Adrenal gland (tissue), 12 donors: ENCODE measurements around the gene DPEP2NB. TPM values are rescaled to one million over a fixed set of nuclear protein-coding genes. Genes with fewer than 3 reads are reported as not detected.
A peak's percentile ranks its signal among the peaks of the same experiment; 100 is the strongest.
"Not testable (repeated sequence)": the region's sequence is repeated elsewhere in the genome, so short reads cannot be mapped to it uniquely, and the experiment has no call there.

Experiments used
- DNase-seq, 7 donors: peaks; one replicate each; pipeline ENCODE4 v3.0.0-alpha.2; 2019 to 2020
- H3K27ac ChIP-seq, 5 donors: fragments of 200-600 bp; sonication (generic) in 4 of 5; 1 replicate in 3 of 5; 2 replicates in 2 of 5; pipeline versions ENCODE4 v1.5.1 to v1.8.0; 2016 to 2020; ENCODE audit warnings: mild to moderate bottlenecking in 1 of 5
- H3K27me3 ChIP-seq: fragments of 200-600 bp; 2 replicates; pipeline ENCODE4 v1.8.0; 2021
- H3K36me3 ChIP-seq, 2 donors: fragments of 200-600 bp; replicated peaks in 1 of 2; 1 replicate in 1 of 2; 2 replicates in 1 of 2; pipeline versions ENCODE4 v1.5.1 to v1.8.0; 2018 to 2022
- H3K4me1 ChIP-seq, 2 donors: fragments of 200-600 bp; replicated peaks in 1 of 2; 1 replicate in 1 of 2; 2 replicates in 1 of 2; pipeline versions ENCODE4 v1.5.1 to v1.8.0; 2018 to 2021
- H3K4me3 ChIP-seq, 4 donors: fragments of 200-600 bp; sonication (generic) in 3 of 4; one replicate each; pipeline ENCODE4 v1.5.1; 2016 to 2018
- H3K9me3 ChIP-seq, 3 donors: fragments of 200-600 bp; sonication (generic) in 1 of 3; replicated peaks in 1 of 3; 1 replicate in 2 of 3; 2 replicates in 1 of 3; pipeline versions ENCODE4 v1.5.1 to v1.8.0; 2016 to 2021
- POLR2A ChIP-seq, 2 donors: fragments of 450-650 bp; IDR thresholded peaks; one replicate each; pipeline ENCODE4 v1.6.1; 2017; ENCODE audit warnings: antibody characterized with exemption in 2 of 2, mild to moderate bottlenecking in 2 of 2, moderate library complexity in 1 of 2
- WGBS, 4 donors: extraction: QIAGEN DNeasy Blood & Tissue Kit in 2 of 4; methylation state at CpG; one replicate each; pipeline versions ENCODE4 v1.1.5 to v1.1.7; 2013 to 2017; 5-methylcytosine and 5-hydroxymethylcytosine counted together
- intact Hi-C, 2 donors: fragments of 100-400 bp; cut with DNase I; formaldehyde crosslinking; loops; one replicate each; pipeline versions ENCODE4 v1.14.1 to v1.15.0; 2022 to 2023
- polyA plus RNA-seq, 3 donors: library from polyadenylated mRNA; stranded (reverse); fragments of 200-250 nt in 2 of 3; fragments of 350-450 nt in 1 of 3; fragmentation: Illumina TruSeq in 1 of 3; extraction: RNeasy Lipid Tissue Mini Kit (QIAGEN cat#74804) in 1 of 3; gene quantifications; one replicate each; pipeline ENCODE4 v1.2.3, GENCODE V29; 2013 to 2014
- total RNA-seq, 9 donors: library from RNA; depleted of rRNA in 4 of 9; stranded (reverse); fragments of >200 nt in 4 of 9; fragments of 120-200 nt in 1 of 9; fragmentation: NEBNext Ultra II Directional in 1 of 9; extraction: Animal tissue kit (Norgen Biotek cat#: 25700) in 1 of 9; gene quantifications; one replicate each; pipeline versions ENCODE4 v1.1.0 to v1.2.4, GENCODE V29; 2013 to 2023
- TF ChIP-seq, protein P1 (sequence below), 6 experiments: fragments of 450-650 bp in 4 of 6; fragments of 200-600 bp in 2 of 6; sonication (generic) in 1 of 6; IDR thresholded peaks; 1 replicate in 5 of 6; 2 replicates in 1 of 6; pipeline versions ENCODE4 v1.5.1 to v1.8.0; 2016 to 2021; ENCODE audit warnings: antibody characterized with exemption in 6 of 6, mild to moderate bottlenecking in 2 of 6, moderate library complexity in 1 of 6
- donor health status: healthy with polysubstance abuse.
- donor health status: Bipolar disorder and iron deficiency.
- donor health status: DM: yes; HTN: yes; CAD: no.
- donor health status: DM: no; HTN: no; CAD: no.
- donor health status: DM: no; HTN: no; CAD: no.
- donor health status: DM: yes; HTN: yes; CAD: no.

DPEP2NB gene
- total and polyA plus RNA-seq, 12 donors = not detected

GRCh38 chr16:67996666-67997065 lies 19.0 kb downstream of the DPEP2NB start:
- intact Hi-C loops = loop anchor here in 1 of 2 donors (10.0 kb wide), 1 partner anchor 48 kb away; no protein-coding TSS in a partner anchor
- Histone ChIP-seq H3K4me3 (no peak overlapping the region), H3K4me1 (peaks cover 3 to 10% of the 10 kb centered on the region in 2 donors), H3K9me3 (no peaks in the 10 kb centered on the region), H3K27me3 (no peaks in the 10 kb centered on the region), H3K27ac (no peak overlapping the region), H3K36me3 (no peaks in the 10 kb centered on the region)
- WGBS, 4 donors = 79 to 92% (median 84%) methylated on average over 5 of the region's 5 CpGs
- TF ChIP-seq, protein P1, sequence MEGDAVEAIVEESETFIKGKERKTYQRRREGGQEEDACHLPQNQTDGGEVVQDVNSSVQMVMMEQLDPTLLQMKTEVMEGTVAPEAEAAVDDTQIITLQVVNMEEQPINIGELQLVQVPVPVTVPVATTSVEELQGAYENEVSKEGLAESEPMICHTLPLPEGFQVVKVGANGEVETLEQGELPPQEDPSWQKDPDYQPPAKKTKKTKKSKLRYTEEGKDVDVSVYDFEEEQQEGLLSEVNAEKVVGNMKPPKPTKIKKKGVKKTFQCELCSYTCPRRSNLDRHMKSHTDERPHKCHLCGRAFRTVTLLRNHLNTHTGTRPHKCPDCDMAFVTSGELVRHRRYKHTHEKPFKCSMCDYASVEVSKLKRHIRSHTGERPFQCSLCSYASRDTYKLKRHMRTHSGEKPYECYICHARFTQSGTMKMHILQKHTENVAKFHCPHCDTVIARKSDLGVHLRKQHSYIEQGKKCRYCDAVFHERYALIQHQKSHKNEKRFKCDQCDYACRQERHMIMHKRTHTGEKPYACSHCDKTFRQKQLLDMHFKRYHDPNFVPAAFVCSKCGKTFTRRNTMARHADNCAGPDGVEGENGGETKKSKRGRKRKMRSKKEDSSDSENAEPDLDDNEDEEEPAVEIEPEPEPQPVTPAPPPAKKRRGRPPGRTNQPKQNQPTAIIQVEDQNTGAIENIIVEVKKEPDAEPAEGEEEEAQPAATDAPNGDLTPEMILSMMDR (IDR thresholded peaks at IDR 0.05) = no peak
- TF ChIP-seq POLR2A (IDR thresholded peaks at IDR 0.05) = no peak
- DNase-seq = no peak

- peaks cover 3 to 10% of the 10 kb centered on the region in 2 donors for H3K4me1 ChIP-seq
- H3K27me3 ChIP-seq = no peaks in the 10 kb centered on the region
- H3K27ac ChIP-seq = no peak overlapping the region
- intact Hi-C loops = loop anchor here in 1 of 2 donors (10.0 kb wide), 1 partner anchor 49 kb away; no protein-coding TSS in a partner anchor
- WGBS, 4 donors = 68 to 87% (median 76%) methylated on average over 5 of the region's 5 CpGs
- H3K4me3 ChIP-seq = no peak overlapping the region
- no peaks in the 10 kb centered on the region for H3K36me3 ChIP-seq
- no peak for DNase-seq
- no peaks in the 10 kb centered on the region for H3K9me3 ChIP-seq
- TF ChIP-seq, protein P1 (IDR thresholded peaks at IDR 0.05) = no peak
- TF ChIP-seq POLR2A (IDR thresholded peaks at IDR 0.05) = no peak
These were observed 20.3 kb downstream of the DPEP2NB start for GRCh38 chr16:67995423-67995822.

- H3K27ac ChIP-seq = peak overlapping the region in 2 of 5 donors; percentile 56 to 63
- not testable (repeated sequence) for H3K4me1 ChIP-seq, H3K36me3 ChIP-seq, H3K27me3 ChIP-seq, DNase-seq, H3K4me3 ChIP-seq, H3K9me3 ChIP-seq
- 58 to 76% (median 71%) methylated on average over 2 to 5 of the region's 6 CpGs for WGBS, 4 donors
- intact Hi-C loops = loop anchor here in 1 of 2 donors (5.0 to 10.0 kb wide), 2 partner anchors 51 to 238 kb away; no protein-coding TSS in a partner anchor
These were observed 21.7 kb downstream of the DPEP2NB start for GRCh38 chr16:67994040-67994408.

- TF ChIP-seq, protein P1 (IDR thresholded peaks at IDR 0.05) = peak; percentile 86 to 99 (median 97)
- no peak for TF ChIP-seq POLR2A (IDR thresholded peaks at IDR 0.05)
- H3K27me3 ChIP-seq = no peaks in the 10 kb centered on the region
- peak overlapping the region in 3 of 5 donors; percentile 56 to 64 (median 63) for H3K27ac ChIP-seq
- WGBS, 4 donors = 8 to 75% (median 11%) methylated on average over 6 to 39 of the region's 39 CpGs
- peak; percentile 68 to 82 (median 75) for DNase-seq
- no peaks in the 10 kb centered on the region for H3K36me3 ChIP-seq
- peak overlapping the region in 2 of 4 donors; percentile 22 to 30 for H3K4me3 ChIP-seq
- intact Hi-C loops = loop anchor here in 1 of 2 donors (5.0 to 10.0 kb wide), 2 partner anchors 51 to 239 kb away; no protein-coding TSS in a partner anchor
- no peaks in the 10 kb centered on the region for H3K9me3 ChIP-seq
- H3K4me1 ChIP-seq = peaks cover 3 to 10% of the 10 kb centered on the region in 2 donors
These were observed 22.3 kb downstream of the DPEP2NB start for GRCh38 chr16:67993207-67994039.
